Measurements from ENCODE around the gene CLN6.
A peak's percentile ranks its signal among the peaks of the same experiment; 100 is the strongest.
"Not testable (repeated sequence)": the region's sequence is repeated elsewhere in the genome, so short reads cannot be mapped to it uniquely, and the experiment has no call there.

The CLN6 gene

GRCh38 chr15:68221530-68222431 lies 7.7 kb downstream of the CLN6 start:
- DNase-seq, result not testable (repeated sequence)

- DNase-seq, result no peak
These were observed 8.6 kb downstream of the CLN6 start for GRCh38 chr15:68220967-68221366.

GRCh38 chr15:68220489-68220888 lies 9.0 kb downstream of the CLN6 start:
- DNase-seq, result no peak

GRCh38 chr15:68218847-68219798 lies 10.4 kb downstream of the CLN6 start:
- no peak for DNase-seq

- no peak for DNase-seq
These were observed 11.2 kb downstream of the CLN6 start for GRCh38 chr15:68218331-68218730.

- no peak for DNase-seq
These were observed 12.2 kb downstream of the CLN6 start for GRCh38 chr15:68217341-68217740.

- no peak for DNase-seq
These were observed 14.7 kb downstream of the CLN6 start for GRCh38 chr15:68214838-68215254.

- no peak for DNase-seq
These were observed 15.3 kb downstream of the CLN6 start for GRCh38 chr15:68213991-68214837.

GRCh38 chr15:68213491-68213845 lies 16.1 kb downstream of the CLN6 start:
- not testable (repeated sequence) for DNase-seq

GRCh38 chr15:68211656-68212320 lies 17.7 kb downstream of the CLN6 start:
- DNase-seq, result no peak

GRCh38 chr15:68210821-68211655 lies 18.5 kb downstream of the CLN6 start:
- DNase-seq, result peak; percentile 35

- DNase-seq, result no peak
These were observed 19.1 kb downstream of the CLN6 start for GRCh38 chr15:68210409-68210756.

GRCh38 chr15:68209735-68210408 lies 19.7 kb downstream of the CLN6 start:
- peak; percentile 43 for DNase-seq

- DNase-seq, result no peak
These were observed 20.3 kb downstream of the CLN6 start for GRCh38 chr15:68209272-68209671.

- DNase-seq, result no peak
These were observed 20.8 kb downstream of the CLN6 start for GRCh38 chr15:68208636-68209240.

GRCh38 chr15:68208136-68208535 lies 21.4 kb downstream of the CLN6 start:
- no peak for DNase-seq

- no peak for DNase-seq
These were observed 22.2 kb downstream of the CLN6 start for GRCh38 chr15:68207176-68207935.

- DNase-seq, result no peak
These were observed 22.8 kb downstream of the CLN6 start for GRCh38 chr15:68206711-68207151.

GRCh38 chr15:68205954-68206539 lies 23.5 kb downstream of the CLN6 start:
- peak; percentile 34 for DNase-seq

All from activated CD4-positive, alpha-beta T cell treated with anti-CD3 and anti-CD28 coated beads, Interleukin-2, amount 50 U/mL, for 16 hours (primary cell).